SK-N-SH treated with all-trans-retinoic acid at 6 μM for 48 hours (cell line): ENCODE measurements around the gene CDH7.

ENCODE experiments used
- ARNTL ChIP-seq: fragments of 450-650 bp; formaldehyde crosslinking; IDR thresholded peaks from 2 replicates; pipeline ENCODE4 v1.5.0; 2020; ENCODE audit warnings: low read depth, mild to moderate bottlenecking, moderate library complexity, borderline replicate concordance
- CSDC2 ChIP-seq: fragments of 250-450 bp; sonication (Bioruptor Pico); IDR thresholded peaks from 2 replicates; pipeline ENCODE4 v1.5.0; 2020; ENCODE audit warnings: mild to moderate bottlenecking, moderate library complexity
- OSR1 ChIP-seq: fragments of 250-450 bp; sonication (Bioruptor Pico); IDR thresholded peaks from 2 replicates; pipeline ENCODE4 v1.8.0; 2022; ENCODE audit warnings: moderate library complexity, mild to moderate bottlenecking, inconsistent platforms
- SNAI2 ChIP-seq: fragments of 250-450 bp; sonication (Bioruptor Pico); IDR thresholded peaks from 2 replicates; pipeline ENCODE4 v1.5.0; 2020; ENCODE audit warnings: mild to moderate bottlenecking, moderate library complexity
- TOX ChIP-seq: fragments of 250-450 bp; sonication (Bioruptor Pico); IDR thresholded peaks from 2 replicates; pipeline ENCODE4 v1.8.0; 2021; ENCODE audit warnings: mild to moderate bottlenecking, moderate library complexity, borderline replicate concordance
- ZC3H10 ChIP-seq: fragments of 250-450 bp; sonication (Bioruptor Pico); IDR thresholded peaks from 2 replicates; pipeline ENCODE4 v1.5.1; 2021; ENCODE audit warnings: mild to moderate bottlenecking, moderate library complexity
- TF ChIP-seq, protein P1 (sequence below): fragments of 250-450 bp; sonication (Bioruptor Pico); IDR thresholded peaks from 2 replicates; pipeline ENCODE4 v1.8.0; 2020; ENCODE audit warnings: mild to moderate bottlenecking, moderate library complexity, borderline replicate concordance
- TF ChIP-seq, protein P2 (sequence below): fragments of 250-450 bp; sonication (Bioruptor Pico); IDR thresholded peaks from 2 replicates; pipeline ENCODE4 v1.5.1; 2021; ENCODE audit warnings: mild to moderate bottlenecking, moderate library complexity
- TF ChIP-seq, protein P3 (sequence below): fragments of 250-450 bp; sonication (Bioruptor Pico); IDR thresholded peaks from 2 replicates; pipeline ENCODE4 v1.5.1; 2020; ENCODE audit warnings: low read depth, mild to moderate bottlenecking, moderate library complexity

DNA sequence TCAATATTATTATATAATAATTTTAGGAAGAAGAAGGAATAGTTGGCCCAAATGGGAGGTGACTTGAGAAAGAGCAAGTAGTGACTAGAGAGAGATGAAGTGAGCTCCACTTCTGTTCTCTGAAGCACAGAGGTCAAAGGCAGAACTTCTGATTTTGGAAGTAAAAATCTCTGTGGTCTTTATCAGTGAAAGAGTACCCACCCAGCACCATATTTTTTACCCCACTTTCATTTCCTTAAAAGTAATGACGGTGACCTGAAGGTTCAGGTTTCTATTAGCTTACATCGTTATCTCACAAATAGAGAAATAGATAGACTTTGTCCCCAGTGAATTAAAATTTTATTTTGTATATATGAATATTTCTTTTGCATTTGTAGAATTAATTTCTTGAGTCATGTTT, 95.3 kb downstream of the CDH7 start:
- TF ChIP-seq, protein P1, sequence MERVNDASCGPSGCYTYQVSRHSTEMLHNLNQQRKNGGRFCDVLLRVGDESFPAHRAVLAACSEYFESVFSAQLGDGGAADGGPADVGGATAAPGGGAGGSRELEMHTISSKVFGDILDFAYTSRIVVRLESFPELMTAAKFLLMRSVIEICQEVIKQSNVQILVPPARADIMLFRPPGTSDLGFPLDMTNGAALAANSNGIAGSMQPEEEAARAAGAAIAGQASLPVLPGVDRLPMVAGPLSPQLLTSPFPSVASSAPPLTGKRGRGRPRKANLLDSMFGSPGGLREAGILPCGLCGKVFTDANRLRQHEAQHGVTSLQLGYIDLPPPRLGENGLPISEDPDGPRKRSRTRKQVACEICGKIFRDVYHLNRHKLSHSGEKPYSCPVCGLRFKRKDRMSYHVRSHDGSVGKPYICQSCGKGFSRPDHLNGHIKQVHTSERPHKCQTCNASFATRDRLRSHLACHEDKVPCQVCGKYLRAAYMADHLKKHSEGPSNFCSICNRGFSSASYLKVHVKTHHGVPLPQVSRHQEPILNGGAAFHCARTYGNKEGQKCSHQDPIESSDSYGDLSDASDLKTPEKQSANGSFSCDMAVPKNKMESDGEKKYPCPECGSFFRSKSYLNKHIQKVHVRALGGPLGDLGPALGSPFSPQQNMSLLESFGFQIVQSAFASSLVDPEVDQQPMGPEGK, result no peak
- no peak for TF ChIP-seq TOX (CRISPR knock-in tag)
- TF ChIP-seq SNAI2 (CRISPR knock-in tag), result no peak
- TF ChIP-seq, protein P2, sequence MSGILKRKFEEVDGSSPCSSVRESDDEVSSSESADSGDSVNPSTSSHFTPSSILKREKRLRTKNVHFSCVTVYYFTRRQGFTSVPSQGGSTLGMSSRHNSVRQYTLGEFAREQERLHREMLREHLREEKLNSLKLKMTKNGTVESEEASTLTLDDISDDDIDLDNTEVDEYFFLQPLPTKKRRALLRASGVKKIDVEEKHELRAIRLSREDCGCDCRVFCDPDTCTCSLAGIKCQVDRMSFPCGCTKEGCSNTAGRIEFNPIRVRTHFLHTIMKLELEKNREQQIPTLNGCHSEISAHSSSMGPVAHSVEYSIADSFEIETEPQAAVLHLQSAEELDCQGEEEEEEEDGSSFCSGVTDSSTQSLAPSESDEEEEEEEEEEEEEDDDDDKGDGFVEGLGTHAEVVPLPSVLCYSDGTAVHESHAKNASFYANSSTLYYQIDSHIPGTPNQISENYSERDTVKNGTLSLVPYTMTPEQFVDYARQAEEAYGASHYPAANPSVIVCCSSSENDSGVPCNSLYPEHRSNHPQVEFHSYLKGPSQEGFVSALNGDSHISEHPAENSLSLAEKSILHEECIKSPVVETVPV (CRISPR knock-in tag), result no peak
- TF ChIP-seq ARNTL (CRISPR knock-in tag), result no peak
- TF ChIP-seq OSR1 (CRISPR knock-in tag), result no peak
- TF ChIP-seq, protein P3, sequence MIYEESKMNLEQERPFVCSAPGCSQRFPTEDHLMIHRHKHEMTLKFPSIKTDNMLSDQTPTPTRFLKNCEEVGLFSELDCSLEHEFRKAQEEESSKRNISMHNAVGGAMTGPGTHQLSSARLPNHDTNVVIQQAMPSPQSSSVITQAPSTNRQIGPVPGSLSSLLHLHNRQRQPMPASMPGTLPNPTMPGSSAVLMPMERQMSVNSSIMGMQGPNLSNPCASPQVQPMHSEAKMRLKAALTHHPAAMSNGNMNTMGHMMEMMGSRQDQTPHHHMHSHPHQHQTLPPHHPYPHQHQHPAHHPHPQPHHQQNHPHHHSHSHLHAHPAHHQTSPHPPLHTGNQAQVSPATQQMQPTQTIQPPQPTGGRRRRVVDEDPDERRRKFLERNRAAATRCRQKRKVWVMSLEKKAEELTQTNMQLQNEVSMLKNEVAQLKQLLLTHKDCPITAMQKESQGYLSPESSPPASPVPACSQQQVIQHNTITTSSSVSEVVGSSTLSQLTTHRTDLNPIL, result no peak
- no peak for TF ChIP-seq ZC3H10 (CRISPR knock-in tag)
- TF ChIP-seq CSDC2 (CRISPR knock-in tag), result no peak
